ENCODE measurements around the gene PACSIN1.

PACSIN1 gene

GRCh38 chr6:34465531-34466241 is at the start of gene PACSIN1:
Gene PACSIN1 (plus strand): TSS chr6:34466076. CDS start chr6:34526306, 60,230 bp downstream.
- peak within 1 kb of the TSS; percentile 27 for H3K4me3 ChIP-seq (ENCODE audit: low read depth, low read length)
- DNase-seq (ENCODE audit: low read depth), result no peak
- no peak for TF ChIP-seq CTCF (IDR thresholded peaks at IDR 0.05; ENCODE audit: low read depth, low read length, missing control alignments)

- H3K4me3 ChIP-seq (ENCODE audit: low read depth, low read length), result no peak overlapping the region
- TF ChIP-seq CTCF (IDR thresholded peaks at IDR 0.05; ENCODE audit: low read depth, low read length, missing control alignments), result no peak
- DNase-seq (ENCODE audit: low read depth), result no peak
Measured at GRCh38 chr6:34416877-34417371, 49.0 kb upstream of the PACSIN1 start.

- H3K4me3 ChIP-seq (ENCODE audit: low read depth, low read length), result no peak overlapping the region
- no peak for DNase-seq (ENCODE audit: low read depth)
- TF ChIP-seq CTCF (IDR thresholded peaks at IDR 0.05; ENCODE audit: low read depth, low read length, missing control alignments), result no peak
Measured at GRCh38 chr6:34418367-34418766, 47.5 kb upstream of the PACSIN1 start.

GRCh38 chr6:34423254-34423653 is 42.6 kb upstream of the PACSIN1 start:
- DNase-seq (ENCODE audit: low read depth), result no peak
- no peak for TF ChIP-seq CTCF (IDR thresholded peaks at IDR 0.05; ENCODE audit: low read depth, low read length, missing control alignments)
- H3K4me3 ChIP-seq (ENCODE audit: low read depth, low read length), result no peak overlapping the region

GRCh38 chr6:34424200-34425131 is 41.4 kb upstream of the PACSIN1 start:
- peak overlapping the region; percentile 96 for H3K4me3 ChIP-seq (ENCODE audit: low read depth, low read length)
- no peak for DNase-seq (ENCODE audit: low read depth)
- no peak for TF ChIP-seq CTCF (IDR thresholded peaks at IDR 0.05; ENCODE audit: low read depth, low read length, missing control alignments)

GRCh38 chr6:34425132-34425497 is 40.8 kb upstream of the PACSIN1 start:
- no peak for TF ChIP-seq CTCF (IDR thresholded peaks at IDR 0.05; ENCODE audit: low read depth, low read length, missing control alignments)
- no peak for DNase-seq (ENCODE audit: low read depth)
- H3K4me3 ChIP-seq (ENCODE audit: low read depth, low read length), result peak overlapping the region; percentile 96

All from GM12864 (cell line).